HG03060 (cell line): ENCODE measurements around the gene TRIOBP.

Experiments
- ATAC-seq: cut with Tn5 transposase; IDR thresholded peaks from one replicate; pipeline ENCODE4 v1.9.1; 2021; ENCODE audit warnings: low read depth, moderate number of reproducible peaks; ENCODE audit not compliant: unreplicated experiment

The TRIOBP gene

DNA sequence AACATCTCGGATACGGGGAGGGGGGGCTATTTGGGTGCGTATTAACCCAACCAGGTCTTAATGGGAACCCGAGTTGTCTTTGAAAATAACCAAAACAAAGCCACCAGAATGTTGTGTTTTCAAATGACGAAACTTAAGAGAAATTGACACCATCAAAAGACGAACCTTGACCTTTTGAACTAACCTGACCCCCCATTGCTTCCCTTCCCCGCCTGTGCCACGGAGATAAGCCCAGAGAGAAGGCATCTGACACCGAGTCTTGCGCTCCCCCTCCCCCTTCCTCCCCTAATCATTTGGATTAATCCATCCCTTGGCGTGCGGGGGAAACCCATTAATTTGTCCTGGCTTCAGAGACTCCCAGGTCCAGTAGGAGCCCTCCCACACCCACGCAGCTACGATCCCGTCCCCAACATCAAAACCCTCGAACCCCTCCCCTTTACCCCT, 106.4 kb downstream of the TRIOBP start:
- no peak for ATAC-seq

- no peak for ATAC-seq
These were observed 106.9 kb downstream of the TRIOBP start for GRCh38 chr22:37803639-37804351.

GRCh38 chr22:37804352-37804880, 107.6 kb downstream of the TRIOBP start:
- no peak for ATAC-seq

DNA sequence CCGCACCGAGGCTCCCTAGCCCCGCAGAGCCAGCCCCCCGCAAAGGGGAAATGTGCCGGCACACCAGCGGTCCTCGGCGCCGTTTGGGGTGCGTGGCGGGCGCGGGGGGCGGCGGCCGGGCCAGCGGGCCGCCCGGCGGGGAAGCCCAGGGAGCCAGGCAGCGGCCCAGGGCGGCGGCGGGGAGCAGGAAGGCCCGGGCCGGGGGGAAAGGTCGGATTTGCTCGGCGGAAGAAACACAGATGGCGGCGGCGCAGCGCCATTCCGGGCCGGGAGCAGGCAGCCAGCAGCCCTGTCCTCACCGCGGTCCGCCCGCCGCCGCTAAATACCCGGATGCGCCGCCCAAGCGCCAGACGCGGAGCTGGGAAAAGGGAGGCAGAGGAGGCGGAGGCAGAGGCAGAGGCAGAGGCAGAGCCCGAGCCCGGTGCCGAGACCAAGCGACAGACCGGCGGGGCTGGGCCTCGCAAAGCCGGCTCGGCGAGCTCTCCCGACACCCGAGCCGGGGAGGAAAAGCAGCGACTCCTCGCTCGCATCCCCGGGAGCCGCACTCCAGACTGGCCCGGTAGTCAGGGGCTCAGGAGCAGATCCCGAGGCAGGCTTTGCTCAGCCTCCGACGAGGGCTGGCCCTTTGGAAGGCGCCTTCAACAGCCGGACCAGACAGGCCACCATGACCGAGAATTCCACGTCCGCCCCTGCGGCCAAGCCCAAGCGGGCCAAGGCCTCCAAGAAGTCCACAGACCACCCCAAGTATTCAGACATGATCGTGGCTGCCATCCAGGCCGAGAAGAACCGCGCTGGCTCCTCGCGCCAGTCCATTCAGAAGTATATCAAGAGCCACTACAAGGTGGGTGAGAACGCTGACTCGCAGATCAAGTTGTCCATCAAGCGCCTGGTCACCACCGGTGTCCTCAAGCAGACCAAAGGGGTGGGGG, 108.3 kb downstream of the TRIOBP start:
- no peak for ATAC-seq

GRCh38 chr22:37805810-37806277, 109.0 kb downstream of the TRIOBP start:
- ATAC-seq = no peak

DNA sequence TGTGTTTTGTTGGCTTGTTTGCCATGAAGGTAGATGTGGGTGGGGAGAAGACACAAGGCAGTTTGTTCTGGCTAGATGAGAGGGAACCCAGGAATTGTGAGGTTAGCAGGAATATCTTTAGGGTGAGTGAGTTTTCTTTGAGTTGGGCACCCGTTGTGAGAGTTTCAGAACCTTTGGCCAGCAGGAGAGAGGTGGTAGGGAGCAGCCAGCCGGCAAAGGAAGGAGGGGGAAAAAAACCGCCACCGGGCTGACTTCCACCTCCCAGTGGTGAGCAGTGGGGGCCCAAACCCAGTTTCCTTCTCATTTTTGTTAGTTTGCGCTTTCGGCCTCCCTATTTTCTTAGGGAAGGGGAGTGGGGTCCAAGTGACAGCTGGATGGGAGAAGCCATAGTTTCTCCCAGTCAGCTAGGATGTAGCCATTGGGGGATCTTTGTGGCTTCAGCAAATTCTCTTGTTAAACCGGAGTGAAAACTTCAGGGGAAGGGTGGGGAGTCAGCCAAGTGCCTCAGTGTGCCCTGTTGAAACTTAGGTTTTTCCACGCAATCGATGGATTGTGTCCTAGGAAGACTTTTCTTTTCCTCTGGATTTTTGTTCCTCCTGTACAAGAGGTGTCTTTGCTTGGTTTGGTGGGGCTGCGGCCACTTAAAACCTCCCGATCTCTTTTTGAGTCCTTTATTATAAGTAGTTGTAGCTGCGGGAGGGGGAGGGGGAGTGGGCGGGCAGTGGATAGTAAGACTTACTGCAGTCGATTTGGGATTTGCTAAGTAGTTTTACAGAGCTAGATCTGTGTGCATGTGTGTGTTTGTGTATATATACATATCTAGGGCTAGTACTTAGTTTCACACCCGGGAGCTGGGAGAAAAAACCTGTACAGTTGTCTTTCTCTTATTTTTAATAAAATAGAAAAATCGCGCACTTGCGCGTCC, 109.8 kb downstream of the TRIOBP start:
- ATAC-seq = no peak

GRCh38 chr22:37807410-37808293, 110.8 kb downstream of the TRIOBP start, which contains the start of gene GCAT:
Gene GCAT (plus strand): TSS chr22:37807934. CDS start chr22:37807968, 34 bp downstream.
- no peak for ATAC-seq

GRCh38 chr22:37808294-37808657, 111.4 kb downstream of the TRIOBP start:
- ATAC-seq = no peak

- no peak for ATAC-seq
These were observed 113.0 kb downstream of the TRIOBP start for GRCh38 chr22:37809672-37810333.

DNA sequence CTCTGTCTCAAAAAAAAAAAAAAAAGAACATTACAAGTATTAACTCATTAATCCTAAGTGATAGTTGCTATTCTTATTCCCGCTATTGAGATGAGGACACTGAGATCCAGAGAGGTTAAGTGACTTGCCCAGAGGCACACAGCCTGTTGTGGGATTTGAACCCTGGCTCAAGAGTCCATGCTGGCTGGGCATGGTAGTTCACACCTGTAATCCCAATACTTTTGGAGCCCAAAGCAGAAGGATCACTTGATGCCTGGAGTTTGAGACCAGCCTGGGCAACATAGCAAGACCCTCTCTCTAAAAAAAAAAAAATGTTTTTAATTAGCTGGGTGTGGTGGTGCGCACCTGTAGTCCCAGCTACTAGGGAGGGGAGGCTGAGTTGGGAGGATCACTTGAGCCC, 115.0 kb downstream of the TRIOBP start:
- no peak for ATAC-seq

- no peak for ATAC-seq
These were observed 116.2 kb downstream of the TRIOBP start for GRCh38 chr22:37812869-37813678.

DNA sequence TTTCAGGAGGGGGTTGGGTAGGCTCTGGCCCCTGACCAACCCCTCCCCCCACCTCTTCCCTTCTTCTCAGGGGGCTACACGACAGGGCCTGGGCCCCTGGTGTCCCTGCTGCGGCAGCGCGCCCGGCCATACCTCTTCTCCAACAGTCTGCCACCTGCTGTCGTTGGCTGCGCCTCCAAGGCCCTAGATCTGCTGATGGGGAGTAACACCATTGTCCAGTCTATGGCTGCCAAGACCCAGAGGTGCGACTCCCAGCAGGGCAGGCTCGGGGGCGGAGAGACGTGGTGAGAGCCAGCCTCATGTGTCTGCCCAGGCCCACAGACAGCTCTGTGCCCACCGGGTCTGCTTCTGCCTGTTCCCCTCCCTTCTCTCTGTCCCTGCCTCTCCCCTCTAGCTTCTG, 118.7 kb downstream of the TRIOBP start:
- no peak for ATAC-seq

GRCh38 chr22:37816543-37817180, 119.8 kb downstream of the TRIOBP start:
- no peak for ATAC-seq

DNA sequence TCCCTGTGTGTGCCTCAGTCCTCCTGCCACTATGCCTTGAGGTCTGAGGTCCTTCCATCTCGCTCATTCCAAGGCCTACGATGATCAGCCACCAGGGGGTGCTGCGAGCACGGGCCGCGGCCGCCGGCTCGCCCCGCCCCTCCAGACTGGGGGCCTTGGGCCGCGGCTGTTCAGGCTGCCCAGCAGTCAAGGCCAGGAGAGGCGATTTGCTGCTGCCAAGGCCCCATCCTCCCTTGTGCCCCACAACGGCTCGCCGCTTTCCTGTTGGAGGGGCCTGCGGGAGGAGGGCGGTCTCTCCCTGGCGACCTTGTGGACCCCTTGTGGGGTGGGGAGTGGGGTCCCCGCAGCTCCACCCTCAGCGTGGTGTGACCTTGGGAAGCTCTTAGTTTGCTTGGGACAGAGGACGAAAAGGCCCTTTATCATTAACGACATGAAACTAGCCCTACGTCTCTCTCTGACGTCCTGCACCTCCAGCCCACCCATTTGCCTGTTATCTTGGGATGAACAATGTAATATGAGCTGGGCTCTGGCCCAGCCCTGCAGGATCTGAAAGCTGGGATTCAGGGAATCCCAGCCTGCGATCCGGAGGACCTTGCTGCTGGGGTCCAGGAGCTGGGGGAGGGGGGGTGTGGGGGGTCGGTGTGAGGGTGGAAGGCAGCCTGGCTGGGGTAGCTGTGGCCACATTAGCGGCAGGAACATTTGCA, 121.0 kb downstream of the TRIOBP start:
- no peak for ATAC-seq

- ATAC-seq = no peak
These were observed 121.7 kb downstream of the TRIOBP start for GRCh38 chr22:37818409-37819104.

- no peak for ATAC-seq
These were observed 122.2 kb downstream of the TRIOBP start for GRCh38 chr22:37819105-37819433.
